C4-2B (cell line): ENCODE data around the gene CYTH1.

Experiments
- ZFX ChIP-seq: fragments of 450-650 bp; IDR thresholded peaks from 2 replicates; pipeline ENCODE4 v1.6.1; 2017
- TF ChIP-seq, protein P1 (sequence below): fragments of 450-650 bp; conservative IDR thresholded peaks from 2 replicates; pipeline ENCODE4 v1.5.1; 2017; ENCODE audit warnings: mild to moderate bottlenecking

DNA sequence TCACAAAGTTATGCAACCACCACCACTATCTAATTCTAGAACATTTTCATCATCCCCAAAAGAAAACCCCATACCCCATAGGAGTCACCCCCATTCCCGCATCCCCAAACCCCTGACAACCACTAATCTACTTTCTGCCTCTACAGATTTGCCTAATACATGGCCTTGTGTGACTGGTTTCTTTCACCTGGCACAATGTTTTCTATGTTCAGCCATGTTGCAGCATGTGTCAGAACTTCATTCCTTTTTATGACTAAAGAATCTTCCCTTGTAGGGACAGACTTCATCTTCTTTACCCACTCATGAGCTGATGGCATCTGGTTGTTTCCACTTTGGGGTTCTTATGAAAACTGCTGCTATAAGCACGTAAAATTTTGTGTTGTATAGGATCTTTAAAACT, 34.6 kb downstream of the CYTH1 start:
- TF ChIP-seq, protein P1, sequence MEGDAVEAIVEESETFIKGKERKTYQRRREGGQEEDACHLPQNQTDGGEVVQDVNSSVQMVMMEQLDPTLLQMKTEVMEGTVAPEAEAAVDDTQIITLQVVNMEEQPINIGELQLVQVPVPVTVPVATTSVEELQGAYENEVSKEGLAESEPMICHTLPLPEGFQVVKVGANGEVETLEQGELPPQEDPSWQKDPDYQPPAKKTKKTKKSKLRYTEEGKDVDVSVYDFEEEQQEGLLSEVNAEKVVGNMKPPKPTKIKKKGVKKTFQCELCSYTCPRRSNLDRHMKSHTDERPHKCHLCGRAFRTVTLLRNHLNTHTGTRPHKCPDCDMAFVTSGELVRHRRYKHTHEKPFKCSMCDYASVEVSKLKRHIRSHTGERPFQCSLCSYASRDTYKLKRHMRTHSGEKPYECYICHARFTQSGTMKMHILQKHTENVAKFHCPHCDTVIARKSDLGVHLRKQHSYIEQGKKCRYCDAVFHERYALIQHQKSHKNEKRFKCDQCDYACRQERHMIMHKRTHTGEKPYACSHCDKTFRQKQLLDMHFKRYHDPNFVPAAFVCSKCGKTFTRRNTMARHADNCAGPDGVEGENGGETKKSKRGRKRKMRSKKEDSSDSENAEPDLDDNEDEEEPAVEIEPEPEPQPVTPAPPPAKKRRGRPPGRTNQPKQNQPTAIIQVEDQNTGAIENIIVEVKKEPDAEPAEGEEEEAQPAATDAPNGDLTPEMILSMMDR, result no peak
- no peak for TF ChIP-seq ZFX
